HG02973 (cell line): ENCODE measurements around the gene SGIP1.

ENCODE experiments used
- ATAC-seq: cut with Tn5 transposase; IDR thresholded peaks from one replicate; pipeline ENCODE4 v1.9.1; 2021; ENCODE audit warnings: moderate library complexity; ENCODE audit not compliant: unreplicated experiment

Gene SGIP1

DNA sequence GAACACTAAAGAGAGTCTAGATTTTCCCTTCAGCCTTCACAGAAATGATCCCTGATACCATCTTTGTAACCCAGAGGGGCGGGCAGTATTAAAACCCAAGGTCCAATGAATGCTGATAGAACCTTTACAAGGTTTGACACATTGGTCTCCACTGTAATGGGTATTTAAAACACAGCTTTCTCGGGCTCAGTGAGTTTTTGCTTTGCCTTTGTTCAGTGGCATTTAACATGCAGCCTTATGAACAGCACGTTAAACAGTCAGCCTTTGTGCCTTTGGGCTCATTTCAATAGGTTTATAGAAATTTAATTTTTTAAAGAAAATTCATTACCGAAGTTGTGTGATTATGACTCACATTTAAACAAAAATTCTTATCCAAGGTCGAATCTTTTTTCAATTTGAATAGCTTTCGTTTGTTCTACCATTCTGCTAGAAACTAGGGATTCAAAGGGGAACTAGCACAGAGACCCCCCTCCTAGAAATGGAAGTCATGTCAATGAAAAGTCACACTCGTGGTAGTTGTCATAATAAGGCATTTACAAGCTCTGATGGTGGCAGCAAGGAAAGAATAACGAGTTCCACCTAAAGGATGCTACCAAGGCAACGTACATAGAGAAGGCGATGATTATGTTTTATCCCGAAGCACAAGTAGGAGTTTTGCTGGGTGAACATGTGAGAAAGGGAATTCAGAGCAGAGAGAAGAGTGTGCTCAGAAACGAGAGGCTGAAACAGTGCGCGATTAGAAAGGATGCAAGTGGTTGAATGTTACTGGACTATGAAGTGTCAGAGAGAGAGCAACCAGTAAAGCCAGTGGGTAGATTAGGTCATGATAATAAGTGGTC, 66.2 kb downstream of the SGIP1 start:
- no peak for ATAC-seq

DNA sequence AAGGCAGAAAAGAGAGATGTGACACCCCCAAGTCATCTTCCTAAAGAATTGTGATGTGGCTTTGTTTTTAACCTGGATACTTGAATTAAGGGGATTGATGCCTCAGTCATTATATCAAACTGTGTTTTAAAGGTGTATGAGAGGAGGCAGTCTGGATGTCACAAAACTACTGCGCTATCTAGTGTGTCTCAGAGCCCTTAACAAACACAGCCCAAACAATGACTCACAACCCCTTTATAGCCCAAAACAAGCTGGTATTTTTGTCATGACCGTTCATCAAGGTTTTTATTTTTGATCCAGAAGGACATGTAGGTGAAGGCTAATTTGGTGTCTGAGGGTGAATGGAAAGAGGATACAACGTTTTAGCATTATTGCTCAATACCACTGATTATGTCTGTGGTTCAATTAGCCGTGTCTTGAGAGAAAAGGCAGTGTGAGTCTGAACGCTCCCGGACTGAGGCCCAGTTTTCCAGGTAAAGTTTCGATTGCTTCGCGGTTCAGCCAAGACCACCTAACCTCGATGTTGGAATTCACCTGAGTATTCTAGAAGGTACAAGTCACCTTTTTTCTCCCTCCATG, 71.6 kb downstream of the SGIP1 start:
- no peak for ATAC-seq

DNA sequence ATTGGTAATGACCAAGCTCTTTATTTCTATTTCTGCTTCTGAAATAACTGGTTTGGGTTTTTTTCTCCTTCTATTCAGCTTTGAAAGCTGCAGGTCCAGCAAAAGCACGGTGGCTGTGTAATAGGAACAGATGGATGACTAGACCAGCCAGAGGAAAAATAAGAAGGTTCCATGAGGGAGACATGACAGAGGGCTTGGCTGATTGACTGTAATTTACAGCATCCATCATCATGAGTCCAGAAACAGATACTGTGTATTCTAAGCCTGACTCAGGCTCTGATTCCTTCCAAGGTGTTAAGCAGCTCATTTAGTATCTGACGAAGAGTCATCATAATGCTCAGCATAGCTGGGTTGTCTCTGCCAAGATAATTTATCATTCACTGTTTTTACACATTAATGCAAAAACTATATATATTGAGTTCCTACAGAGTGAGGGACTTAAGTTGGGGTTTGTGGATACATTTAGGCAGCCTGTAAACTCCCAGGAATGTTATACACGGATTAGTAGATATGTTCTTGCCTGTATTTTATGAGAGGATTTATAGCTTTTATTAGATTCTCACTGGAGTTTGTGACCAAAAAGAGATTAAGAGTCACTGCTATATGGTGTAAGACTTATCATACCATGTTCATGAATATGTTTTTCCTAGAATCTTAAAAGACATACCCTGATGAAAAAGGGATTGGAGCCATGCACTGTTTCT, 72.6 kb downstream of the SGIP1 start:
- no peak for ATAC-seq

DNA sequence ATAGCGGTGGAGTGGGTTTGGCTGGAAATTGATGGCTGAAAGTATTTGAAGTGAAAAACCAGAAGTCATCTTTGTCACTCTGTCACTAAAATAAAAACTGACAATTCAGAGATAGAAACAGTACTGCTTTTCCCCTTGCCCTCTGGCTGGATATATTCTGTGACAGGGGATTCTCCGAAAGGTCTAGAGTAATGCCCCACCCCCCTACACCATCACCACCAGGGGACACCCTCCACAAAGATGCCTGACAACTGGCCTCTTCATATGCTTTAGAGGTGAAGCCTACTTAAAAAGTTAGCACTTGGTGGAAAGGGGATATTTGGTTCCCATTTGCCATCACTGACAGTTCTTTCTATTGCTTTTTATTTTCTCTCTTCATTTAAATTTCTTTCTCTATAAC, 73.5 kb downstream of the SGIP1 start:
- no peak for ATAC-seq

DNA sequence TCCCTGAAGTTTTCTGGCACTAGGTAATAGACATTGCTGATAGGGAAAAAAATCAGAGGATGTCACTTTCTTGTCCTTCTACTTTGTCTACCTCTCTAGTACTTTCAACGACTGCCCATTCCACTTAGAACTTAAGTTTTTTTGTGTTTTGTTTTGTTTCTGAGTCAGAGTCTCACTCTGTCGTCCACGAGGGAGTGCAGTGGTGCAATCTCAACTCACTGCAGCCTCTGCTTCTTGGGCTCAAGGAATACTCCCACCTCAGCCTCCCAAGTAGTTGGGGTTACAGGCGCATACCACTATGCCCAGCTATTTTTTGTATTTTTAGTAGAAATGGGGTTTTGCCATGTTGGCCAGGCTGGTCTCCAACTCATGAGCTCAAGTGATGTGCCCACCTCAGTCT, 79.2 kb downstream of the SGIP1 start:
- ATAC-seq, result no peak

DNA sequence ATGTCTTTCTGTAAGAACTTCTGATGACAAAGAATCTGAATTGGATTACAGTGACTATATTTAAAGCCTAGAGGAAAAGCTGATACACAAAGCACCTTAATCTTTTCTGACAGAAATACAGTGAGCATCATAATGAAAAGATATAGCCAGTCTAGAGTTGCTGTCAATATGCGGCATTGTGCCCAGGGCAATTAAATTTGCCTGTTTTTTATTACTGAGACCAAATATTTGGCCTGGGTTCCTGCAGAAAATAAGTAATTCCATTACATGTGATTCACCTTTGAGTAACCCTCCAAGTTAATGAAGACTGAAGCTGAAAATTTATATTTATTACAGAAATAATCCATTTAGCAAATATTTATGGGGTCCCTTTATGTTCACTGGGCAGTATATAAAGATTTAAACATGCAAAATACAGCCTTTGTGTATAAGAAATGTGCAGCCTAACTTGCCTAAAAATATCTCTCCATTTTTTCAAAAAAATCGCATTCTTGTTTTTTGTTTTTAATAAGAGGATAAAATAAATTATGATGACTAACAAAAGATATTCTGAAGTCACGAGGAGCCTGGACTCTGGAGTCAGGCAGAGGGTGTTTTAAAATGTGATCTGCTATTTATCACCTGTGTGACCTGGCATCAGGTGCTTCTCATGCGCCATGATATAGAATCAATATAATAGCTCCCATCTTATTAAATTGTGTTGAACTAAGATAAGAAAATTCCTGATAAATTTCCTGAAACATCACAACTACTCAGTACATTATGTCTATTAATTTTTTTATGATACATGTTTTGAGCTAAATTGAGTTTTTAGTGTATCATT, 83.6 kb downstream of the SGIP1 start:
- no peak for ATAC-seq

DNA sequence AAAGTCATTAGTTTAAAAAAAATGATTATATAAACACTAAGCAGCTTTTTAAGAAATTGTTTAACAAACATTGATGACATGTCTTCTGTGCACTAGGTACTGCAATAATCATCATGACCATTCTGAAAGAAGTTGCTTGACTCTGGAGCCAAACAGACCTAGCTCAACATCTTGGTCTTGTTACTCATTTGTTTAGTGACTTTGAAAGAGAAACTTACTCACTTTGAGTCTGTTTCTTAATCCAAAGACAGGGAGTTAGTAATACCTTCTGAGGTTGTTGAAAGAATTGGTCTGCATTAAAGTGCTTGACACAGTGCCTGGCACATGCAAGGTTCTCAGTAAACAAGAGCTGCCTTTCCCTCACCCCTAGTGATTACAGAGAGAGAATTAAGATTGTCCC, 84.4 kb downstream of the SGIP1 start:
- no peak for ATAC-seq

DNA sequence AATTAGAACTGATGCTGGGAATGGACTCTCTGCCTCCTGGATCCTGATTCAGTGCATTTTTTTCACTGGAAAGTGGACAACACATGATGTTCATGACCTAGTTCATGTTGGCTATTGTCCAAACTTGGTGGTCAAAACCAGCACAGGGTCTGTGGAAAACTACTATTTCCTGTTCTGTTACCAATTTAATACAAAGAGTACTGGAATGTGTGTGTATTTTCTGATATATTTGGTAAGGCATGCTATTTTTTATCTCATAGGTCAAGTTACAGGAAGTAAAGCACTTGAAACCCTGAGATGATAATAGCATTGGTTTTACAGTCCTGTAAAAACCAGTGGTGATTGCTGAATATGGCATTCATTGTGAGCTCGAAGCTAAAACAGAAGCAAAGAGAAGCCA, 89.9 kb downstream of the SGIP1 start:
- ATAC-seq, result no peak

DNA sequence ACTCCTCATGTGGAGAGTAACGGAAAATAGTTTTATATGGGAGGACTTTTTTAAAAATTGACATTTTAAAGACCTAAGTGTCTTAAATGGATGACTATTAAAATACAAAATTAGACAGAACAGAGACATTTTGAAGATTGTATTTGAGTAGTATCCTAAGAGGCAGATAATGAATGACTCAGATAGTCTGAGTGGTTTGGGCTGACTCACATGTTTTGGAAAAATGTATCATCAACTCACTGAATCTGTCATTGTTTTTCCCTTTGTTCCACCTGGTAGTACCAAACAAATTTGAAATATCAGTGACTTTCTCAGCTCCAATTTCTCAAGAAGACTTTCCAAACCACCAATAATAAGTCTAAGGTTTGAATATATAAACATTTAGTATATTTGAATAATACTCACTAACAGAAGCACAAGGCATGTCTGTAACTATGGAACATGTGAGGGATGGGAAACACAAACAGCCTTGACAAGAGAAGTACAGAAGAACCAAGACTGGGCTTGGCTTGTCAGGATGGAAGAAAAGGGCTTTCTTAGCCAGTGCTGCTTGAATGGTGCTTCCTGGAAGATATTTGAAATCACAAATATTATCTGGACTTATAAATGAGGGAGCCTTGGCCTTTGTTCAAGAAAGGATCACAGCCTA, 90.6 kb downstream of the SGIP1 start:
- no peak for ATAC-seq

DNA sequence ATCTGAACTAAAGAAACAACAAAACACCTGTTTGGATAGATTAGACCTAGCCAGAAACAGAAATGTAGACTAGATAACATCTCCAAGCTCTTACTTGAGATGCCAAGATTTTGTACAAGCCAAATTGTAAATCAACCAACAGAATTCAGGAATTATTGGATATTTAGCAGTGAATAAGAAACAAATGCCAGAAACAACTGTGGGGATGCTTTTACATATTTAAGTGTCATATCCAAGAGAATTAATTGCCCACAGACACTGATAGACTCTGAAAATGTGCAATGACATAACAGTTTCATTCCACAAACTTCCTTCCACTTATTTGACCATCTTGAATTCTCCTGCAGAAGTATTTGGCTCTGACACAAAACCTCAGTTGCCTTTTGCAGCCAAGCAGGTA, 92.3 kb downstream of the SGIP1 start:
- no peak for ATAC-seq

DNA sequence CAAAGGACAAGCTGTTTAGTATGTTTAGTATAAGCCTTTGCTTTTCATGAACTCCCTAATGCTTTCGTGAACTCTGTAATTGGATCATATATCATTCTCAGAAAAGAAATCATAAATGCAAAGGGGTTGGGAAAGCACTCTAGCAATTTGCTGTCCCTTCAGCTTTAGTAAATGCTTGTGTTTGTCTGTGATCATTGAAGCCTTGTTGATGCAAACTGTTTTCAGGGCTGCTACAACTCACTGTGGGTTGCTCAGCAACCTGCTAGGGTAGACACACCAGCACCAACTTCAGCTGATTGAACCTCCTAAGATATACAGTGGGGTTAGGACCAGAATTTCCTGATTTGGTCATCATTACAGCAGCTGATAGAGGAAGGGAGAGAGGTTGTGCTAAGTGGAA, 95.0 kb downstream of the SGIP1 start:
- no peak for ATAC-seq

DNA sequence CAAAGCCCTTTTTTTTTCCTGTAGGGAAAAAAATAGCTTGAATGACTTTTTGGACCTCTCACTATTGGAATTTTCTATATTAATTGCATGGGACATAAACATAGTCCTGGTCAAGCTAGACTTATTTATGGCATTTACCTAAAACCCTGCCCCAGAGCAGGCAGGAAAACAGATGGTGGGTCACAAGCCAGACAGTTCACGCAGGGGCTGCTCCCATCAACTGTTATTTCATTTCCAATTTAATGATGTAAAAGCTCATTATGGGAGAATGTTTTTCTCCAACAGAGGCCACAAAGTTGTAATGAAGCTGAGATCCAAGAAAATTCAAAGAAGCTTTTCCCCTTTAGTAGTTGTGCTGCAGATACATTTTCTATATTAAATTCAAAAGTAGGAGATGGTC, 99.2 kb downstream of the SGIP1 start:
- ATAC-seq, result no peak

DNA sequence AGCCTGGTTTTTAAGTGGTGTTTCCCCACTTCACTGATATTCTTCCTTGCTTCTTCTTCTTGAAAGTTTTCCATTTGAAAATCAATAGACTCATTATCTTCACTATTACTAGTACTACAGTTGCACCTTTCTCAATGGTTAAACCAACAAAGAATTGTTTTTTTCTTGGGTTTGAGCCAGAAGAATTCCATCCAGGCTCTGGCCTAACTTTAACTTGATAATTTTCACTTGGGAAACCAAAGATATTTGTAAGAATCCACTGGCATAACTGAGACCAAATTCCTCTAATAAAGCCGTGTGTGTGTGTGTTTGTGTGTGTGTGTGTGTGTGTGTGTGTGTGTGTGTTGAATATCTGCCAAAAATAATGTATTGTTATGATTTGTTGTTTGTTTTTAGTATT, 103.2 kb downstream of the SGIP1 start:
- no peak for ATAC-seq

DNA sequence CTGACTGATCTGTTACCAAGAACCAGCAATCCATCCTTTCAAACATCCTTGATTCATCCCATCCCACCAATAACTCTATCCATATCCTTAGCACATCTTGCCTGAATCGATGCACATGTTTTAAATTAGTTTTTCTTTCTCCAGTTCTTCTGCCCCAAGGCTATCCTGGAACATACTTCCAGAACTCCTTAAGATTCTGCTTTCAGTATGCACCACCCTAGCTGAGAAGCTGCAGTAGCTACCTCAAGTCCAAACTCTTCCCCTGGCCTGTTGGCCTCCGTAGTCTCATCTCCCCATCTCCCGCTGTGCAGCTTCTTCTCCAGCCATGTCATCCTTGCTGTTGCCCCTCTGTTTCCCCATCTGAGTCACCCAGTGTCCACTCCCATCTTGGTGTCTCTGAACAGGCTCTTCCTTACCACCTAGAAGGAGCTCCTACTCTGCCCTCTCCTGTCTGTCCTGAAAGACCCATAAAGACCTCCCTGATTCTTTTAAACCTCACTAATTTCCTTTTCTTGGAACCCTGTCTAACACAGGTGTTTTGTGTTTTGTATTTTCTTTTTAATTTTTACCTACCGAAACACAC, 108.0 kb downstream of the SGIP1 start:
- no peak for ATAC-seq

DNA sequence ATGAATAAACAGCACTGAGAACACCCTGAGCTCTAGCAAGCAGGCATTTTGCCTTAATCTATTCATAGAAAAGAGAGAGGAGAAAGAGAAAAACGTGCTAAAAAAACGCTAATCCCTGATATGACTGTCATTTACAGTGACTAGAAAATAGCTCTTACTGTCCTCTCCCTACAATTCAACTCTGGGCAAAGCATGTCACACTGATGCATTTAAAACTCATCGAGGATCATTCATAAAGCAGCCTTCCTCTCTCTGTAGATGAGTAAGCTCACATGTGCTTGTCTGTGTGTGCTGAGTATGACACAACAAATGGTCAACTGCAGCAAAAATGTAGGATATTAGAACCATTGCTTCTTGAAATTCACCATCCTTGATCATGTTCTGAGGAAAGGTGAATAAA, 109.0 kb downstream of the SGIP1 start:
- ATAC-seq, result no peak

DNA sequence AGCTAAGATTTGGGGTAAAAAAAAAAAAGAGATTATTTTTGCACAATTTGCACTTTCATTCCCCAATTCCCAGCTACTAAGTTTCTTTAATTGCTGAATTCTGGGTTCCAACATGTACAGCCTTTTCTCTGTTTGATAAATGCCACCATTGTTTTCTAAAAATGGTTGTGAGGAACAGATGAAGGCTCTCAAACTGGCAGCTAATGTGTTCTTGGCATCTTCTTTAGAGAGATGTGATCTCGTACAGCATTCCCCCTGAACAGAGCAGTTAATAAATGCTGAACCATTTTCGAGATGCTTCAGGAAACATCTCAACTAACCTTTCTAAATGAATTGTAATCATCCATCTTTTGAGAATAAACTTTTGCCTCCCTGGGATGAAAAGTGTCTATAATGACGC, 110.4 kb downstream of the SGIP1 start:
- no peak for ATAC-seq

DNA sequence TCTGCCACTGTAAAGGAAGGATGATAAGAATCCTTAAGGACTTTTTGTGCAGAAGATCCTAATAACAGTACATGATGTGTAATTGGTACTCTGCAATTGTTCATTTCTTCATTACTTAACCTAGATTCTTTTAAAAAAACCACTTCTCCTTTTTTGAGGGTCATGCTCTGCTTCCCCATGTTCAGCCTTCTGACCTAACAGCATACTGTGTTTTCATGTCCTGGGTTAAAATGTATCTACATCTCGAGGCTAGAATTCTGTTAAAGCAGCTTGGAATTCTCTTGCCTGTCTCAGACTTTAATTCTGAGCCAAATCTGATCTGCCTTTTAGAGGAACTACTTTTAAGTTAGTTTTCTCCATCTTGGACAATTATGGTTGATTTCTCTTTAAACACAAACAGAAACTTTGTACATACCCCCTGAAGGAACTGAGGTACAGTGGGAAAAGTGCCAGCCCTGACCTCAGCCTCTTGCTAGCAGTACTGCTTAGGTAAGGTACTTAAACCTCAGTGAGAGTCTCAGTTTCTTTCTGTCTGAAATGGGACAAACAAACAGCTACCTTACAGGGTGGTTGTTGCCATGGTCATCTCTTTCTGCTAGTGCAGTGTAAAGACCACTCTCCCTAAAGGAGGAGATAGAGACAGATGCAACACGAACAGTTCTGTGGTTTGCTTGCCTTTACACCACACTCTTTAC, 115.1 kb downstream of the SGIP1 start:
- ATAC-seq, result peak; percentile 82

DNA sequence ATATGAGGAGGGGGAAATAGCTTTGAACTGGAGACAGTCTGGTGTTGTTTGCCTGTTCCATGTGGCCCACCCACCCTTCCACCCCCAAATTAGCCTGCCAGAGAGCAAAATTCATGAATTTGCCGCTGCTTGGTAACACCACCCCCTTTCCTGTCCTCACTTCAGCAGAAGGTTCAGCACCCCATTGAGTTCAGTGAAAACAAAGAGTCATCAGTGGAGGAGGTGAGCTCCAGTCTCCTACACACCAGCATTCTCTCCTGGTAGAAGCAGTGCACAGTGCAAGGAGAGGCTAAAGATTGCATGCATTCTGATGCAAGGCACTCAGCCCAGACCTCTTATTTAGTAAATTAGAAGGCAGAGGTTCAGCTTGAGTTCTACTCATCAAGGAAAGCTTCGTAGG, 118.6 kb downstream of the SGIP1 start:
- no peak for ATAC-seq

DNA sequence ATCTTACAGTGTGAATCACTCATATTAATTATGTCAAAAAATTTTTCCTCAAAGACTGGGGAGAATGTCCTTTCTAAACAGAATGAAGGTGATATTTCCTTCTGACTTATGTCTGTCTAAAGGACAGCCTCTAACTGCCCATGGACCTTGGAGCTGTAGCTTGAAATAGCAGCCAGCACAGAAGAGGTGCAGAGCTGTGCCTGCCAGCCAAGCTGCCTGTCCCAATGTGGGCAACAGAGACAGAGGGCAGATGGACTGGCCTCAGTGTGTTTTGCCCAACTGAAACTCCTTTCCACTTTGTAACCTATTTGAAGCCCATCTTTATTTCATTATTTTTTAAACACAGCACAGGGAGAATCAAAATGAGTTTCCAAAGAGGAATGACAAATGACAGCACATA, 120.7 kb downstream of the SGIP1 start:
- no peak for ATAC-seq

DNA sequence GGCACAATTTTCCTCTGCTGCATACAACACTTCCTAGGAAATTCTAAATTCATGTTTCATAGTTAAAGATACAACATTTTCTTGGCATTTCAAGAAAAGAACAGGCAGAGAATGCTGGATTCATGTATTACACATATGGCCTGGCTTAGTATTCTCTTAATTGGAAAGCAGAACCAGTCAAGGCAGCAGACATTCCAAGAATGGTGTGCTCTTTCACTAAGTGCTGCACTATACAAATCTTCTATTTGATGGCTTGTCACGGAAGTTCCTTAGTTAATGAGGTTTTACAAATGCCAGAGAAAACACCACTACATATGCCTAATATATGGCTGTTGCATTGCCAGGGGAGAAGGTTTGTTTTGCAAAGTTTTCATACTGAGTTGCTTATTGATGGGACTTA, 137.5 kb downstream of the SGIP1 start:
- ATAC-seq, result no peak
